Measurements from ENCODE around the gene CXCL1.

GRCh38 chr4:73853246-73853704, 15.9 kb upstream of the CXCL1 start, which contains the start of gene PF4V1:
- TF ChIP-seq POLR2AphosphoS5 (IDR thresholded peaks at IDR 0.05; ENCODE audit: low read depth, low read length) (no peak), PAX5 (IDR thresholded peaks at IDR 0.05; ENCODE audit: insufficient read depth, low read length, severe bottlenecking) (no peak), TAF1 (IDR thresholded peaks at IDR 0.05; ENCODE audit: low read depth, low read length) (no peak), POLR2A (IDR thresholded peaks at IDR 0.05; ENCODE audit: low read depth, low read length) (no peak), POU2F2 (IDR thresholded peaks at IDR 0.05; ENCODE audit: low read depth, low read length) (no peak)

Measured in GM12891 (cell line).